ENCODE data around the gene PLA2G5. TPM values are rescaled to one million over a fixed set of nuclear protein-coding genes. Genes with fewer than 3 reads are reported as not detected.

PLA2G5 gene
- total and polyA plus RNA-seq, 9 of the 15 experiments (the other 6 are each of a cell fraction or from before 2014, with no cell fraction given) = not detected

DNA sequence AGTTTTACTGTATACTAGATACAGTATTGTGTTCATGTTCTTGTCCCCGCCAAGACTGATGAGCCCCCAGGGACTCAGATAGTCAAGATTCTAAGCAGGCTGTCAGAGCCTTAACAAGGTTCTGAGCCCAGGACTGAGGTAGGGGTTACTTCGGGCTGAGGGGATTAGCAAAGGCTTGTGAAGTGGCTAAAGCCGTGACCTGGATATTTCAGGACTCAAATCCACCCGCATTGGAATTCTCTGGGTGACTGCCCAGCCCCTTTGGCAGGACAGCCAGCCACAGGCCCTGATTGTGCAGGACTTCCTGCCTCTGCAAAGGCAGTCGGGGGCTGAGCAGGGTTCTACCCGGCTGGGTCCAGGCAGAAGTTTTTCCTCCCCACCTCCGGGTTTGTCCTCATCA lies at the start of gene PLA2G5 (continued):
- TF ChIP-seq DACH1 (IDR thresholded peaks at IDR 0.05; ENCODE audit: partially characterized antibody) = no peak
- TF ChIP-seq, protein P1, sequence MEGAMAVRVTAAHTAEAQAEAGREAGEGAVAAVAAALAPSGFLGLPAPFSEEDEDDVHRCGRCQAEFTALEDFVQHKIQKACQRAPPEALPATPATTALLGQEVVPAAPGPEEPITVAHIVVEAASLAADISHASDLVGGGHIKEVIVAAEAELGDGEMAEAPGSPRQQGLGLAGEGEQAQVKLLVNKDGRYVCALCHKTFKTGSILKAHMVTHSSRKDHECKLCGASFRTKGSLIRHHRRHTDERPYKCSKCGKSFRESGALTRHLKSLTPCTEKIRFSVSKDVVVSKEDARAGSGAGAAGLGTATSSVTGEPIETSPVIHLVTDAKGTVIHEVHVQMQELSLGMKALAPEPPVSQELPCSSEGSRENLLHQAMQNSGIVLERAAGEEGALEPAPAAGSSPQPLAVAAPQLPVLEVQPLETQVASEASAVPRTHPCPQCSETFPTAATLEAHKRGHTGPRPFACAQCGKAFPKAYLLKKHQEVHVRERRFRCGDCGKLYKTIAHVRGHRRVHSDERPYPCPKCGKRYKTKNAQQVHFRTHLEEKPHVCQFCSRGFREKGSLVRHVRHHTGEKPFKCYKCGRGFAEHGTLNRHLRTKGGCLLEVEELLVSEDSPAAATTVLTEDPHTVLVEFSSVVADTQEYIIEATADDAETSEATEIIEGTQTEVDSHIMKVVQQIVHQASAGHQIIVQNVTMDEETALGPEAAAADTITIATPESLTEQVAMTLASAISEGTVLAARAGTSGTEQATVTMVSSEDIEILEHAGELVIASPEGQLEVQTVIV (CRISPR knock-in tag; IDR thresholded peaks at IDR 0.05; ENCODE audit: borderline replicate concordance) = no peak
- TF ChIP-seq PHF8 (IDR thresholded peaks at IDR 0.05; ENCODE audit: borderline replicate concordance, low read length) = no peak

DNA sequence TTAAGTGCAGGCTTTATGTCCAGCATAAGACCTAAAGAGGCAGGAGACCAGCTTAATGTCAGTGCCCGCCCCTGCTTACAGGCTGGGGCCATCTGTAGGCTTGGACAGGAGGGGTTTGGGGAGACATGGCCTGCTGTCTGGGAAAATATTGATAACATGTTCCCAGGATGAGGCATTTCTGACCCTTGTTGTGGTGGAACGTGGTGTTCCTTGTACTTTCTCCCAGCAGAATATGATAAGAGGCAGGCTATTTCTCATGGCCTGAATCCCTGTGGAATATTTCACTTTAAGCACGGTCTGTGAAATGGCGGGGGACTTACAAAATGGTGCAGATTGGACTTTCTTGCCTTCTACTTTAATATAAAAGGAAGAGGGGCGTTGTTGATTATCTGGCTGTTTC lies 41.9 kb upstream of the PLA2G5 start:
- H3K4me1 ChIP-seq (replicated peaks in 1 of 2; ENCODE audit: control insufficient read depth in 2 of 2, insufficient read depth in 2 of 2, low read length in 2 of 2) = peaks cover 0 to 4% of the 10 kb centered on the region in 2 experiments; a peak in 2 of 5 replicates
- no peaks in the 10 kb centered on the region for H4K20me1 ChIP-seq (replicated peaks; ENCODE audit: control insufficient read depth, insufficient read depth, low read length)
- no peaks in the 10 kb centered on the region for H3K79me2 ChIP-seq (ENCODE audit: control insufficient read depth, insufficient read depth, low read length)
- 0 out of 2 replicates have a peak overlapping the region, but pooled peaks have one; percentile 30 for H2AFZ ChIP-seq (ENCODE audit: low read depth, low read length)
- peaks cover 9 to 21% of the 10 kb centered on the region in 2 experiments; a peak in 4 of 5 replicates for H3K27me3 ChIP-seq (ENCODE audit: control insufficient read depth in 2 of 2, insufficient read depth in 2 of 2, low read length in 2 of 2)
- BruUV-seq (replicated peaks) = no TSS peak
- whole genome bisulfite sequencing (ENCODE audit: insufficient coverage, low coverage, missing lambda C conversion rate) = 1% methylated on average over 5 of the region's 5 CpGs
- H3K36me3 ChIP-seq (ENCODE audit: control insufficient read depth, insufficient read depth, low read length) = no peaks in the 10 kb centered on the region
- H3K27ac ChIP-seq (ENCODE audit: extremely low read depth, low read depth, low read length) = no peak overlapping the region
- no peak for FAIRE-seq
- H3K9me1 ChIP-seq (ENCODE audit: control insufficient read depth, insufficient read depth, low read length) = no peaks in the 10 kb centered on the region
- no peak overlapping the region for H3K4me2 ChIP-seq (ENCODE audit: insufficient read depth, low read length)
- no peak overlapping the region for H3K9ac ChIP-seq (ENCODE audit: insufficient read depth in 1 of 2, low read depth in 2 of 2, low read length in 2 of 2)
- ATAC-seq = no peak
- no peak overlapping the region for H3K4me3 ChIP-seq
- in situ Hi-C loops (cut with MboI) = no loop called here
- ChIA-PET CTCF (ENCODE audit: low intra/inter-chr PET ratio) (no interaction called here), POLR2A (no interaction called here)
- no peak for DNase-seq (ENCODE audit: extremely low read depth in 1 of 4, low spot score in 3 of 4)
- intact Hi-C loops (cut with micrococcal nuclease) = no loop called here
- no peaks in the 10 kb centered on the region for H3K9me3 ChIP-seq (replicated peaks; ENCODE audit: control insufficient read depth, insufficient read depth, low read depth, low read length)
- TF ChIP-seq, protein P2, sequence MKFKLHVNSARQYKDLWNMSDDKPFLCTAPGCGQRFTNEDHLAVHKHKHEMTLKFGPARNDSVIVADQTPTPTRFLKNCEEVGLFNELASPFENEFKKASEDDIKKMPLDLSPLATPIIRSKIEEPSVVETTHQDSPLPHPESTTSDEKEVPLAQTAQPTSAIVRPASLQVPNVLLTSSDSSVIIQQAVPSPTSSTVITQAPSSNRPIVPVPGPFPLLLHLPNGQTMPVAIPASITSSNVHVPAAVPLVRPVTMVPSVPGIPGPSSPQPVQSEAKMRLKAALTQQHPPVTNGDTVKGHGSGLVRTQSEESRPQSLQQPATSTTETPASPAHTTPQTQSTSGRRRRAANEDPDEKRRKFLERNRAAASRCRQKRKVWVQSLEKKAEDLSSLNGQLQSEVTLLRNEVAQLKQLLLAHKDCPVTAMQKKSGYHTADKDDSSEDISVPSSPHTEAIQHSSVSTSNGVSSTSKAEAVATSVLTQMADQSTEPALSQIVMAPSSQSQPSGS (CRISPR knock-in tag; IDR thresholded peaks at IDR 0.05) = no peak
- TF ChIP-seq SMAD3 (CRISPR knock-in tag; conservative IDR thresholded peaks at IDR 0.05) (no peak), RFX5 (IDR thresholded peaks at IDR 0.05; ENCODE audit: low read depth, low read length) (no peak), NBN (IDR thresholded peaks at IDR 0.05; ENCODE audit: low read depth) (no peak), MEF2A (IDR thresholded peaks at IDR 0.05; ENCODE audit: control insufficient read depth, low read depth, low read length) (no peak), TOE1 (IDR thresholded peaks at IDR 0.05; ENCODE audit: borderline replicate concordance) (no peak), TOE1 (CRISPR knock-in tag; IDR thresholded peaks at IDR 0.05; ENCODE audit: borderline replicate concordance, low read depth) (no peak), ZNF12 (CRISPR knock-in tag; IDR thresholded peaks at IDR 0.05) (no peak), GATAD2B (IDR thresholded peaks at IDR 0.05; ENCODE audit: borderline replicate concordance) (no peak), POLR3G (IDR thresholded peaks at IDR 0.05; ENCODE audit: extremely low read depth, insufficient read length, insufficient replicate concordance) (no peak), NRF1 (conservative IDR thresholded peaks at IDR 0.05 in 1 of 2, IDR thresholded peaks at IDR 0.05 in 1 of 2) (no peak), ZNF3 (CRISPR knock-in tag; IDR thresholded peaks at IDR 0.05) (no peak), PURB (CRISPR knock-in tag; IDR thresholded peaks at IDR 0.05; ENCODE audit: low read depth) (no peak), SNIP1 (IDR thresholded peaks at IDR 0.05; ENCODE audit: low read depth) (no peak)
- TF ChIP-seq, protein P3, sequence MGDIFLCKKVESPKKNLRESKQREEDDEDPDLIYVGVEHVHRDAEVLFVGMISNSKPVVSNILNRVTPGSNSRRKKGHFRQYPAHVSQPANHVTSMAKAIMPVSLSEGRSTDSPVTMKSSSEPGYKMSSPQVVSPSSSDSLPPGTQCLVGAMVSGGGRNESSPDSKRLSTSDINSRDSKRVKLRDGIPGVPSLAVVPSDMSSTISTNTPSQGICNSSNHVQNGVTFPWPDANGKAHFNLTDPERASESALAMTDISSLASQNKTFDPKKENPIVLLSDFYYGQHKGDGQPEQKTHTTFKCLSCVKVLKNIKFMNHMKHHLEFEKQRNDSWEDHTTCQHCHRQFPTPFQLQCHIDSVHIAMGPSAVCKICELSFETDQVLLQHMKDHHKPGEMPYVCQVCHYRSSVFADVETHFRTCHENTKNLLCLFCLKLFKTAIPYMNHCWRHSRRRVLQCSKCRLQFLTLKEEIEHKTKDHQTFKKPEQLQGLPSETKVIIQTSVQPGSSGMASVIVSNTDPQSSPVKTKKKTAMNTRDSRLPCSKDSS (IDR thresholded peaks at IDR 0.05; ENCODE audit: low read depth, partially characterized antibody) = no peak

Data from K562 (cell line).